GM21723 (cell line): ENCODE data around the gene MYL6.
"Not testable (repeated sequence)": the region's sequence is repeated elsewhere in the genome, so short reads cannot be mapped to it uniquely, and the experiment has no call there.

Experiments
- ATAC-seq: cut with Tn5 transposase; IDR thresholded peaks from one replicate; pipeline ENCODE4 v1.9.1; 2021; ENCODE audit warnings: mild to moderate bottlenecking, moderate library complexity; ENCODE audit not compliant: unreplicated experiment

The MYL6 gene

DNA sequence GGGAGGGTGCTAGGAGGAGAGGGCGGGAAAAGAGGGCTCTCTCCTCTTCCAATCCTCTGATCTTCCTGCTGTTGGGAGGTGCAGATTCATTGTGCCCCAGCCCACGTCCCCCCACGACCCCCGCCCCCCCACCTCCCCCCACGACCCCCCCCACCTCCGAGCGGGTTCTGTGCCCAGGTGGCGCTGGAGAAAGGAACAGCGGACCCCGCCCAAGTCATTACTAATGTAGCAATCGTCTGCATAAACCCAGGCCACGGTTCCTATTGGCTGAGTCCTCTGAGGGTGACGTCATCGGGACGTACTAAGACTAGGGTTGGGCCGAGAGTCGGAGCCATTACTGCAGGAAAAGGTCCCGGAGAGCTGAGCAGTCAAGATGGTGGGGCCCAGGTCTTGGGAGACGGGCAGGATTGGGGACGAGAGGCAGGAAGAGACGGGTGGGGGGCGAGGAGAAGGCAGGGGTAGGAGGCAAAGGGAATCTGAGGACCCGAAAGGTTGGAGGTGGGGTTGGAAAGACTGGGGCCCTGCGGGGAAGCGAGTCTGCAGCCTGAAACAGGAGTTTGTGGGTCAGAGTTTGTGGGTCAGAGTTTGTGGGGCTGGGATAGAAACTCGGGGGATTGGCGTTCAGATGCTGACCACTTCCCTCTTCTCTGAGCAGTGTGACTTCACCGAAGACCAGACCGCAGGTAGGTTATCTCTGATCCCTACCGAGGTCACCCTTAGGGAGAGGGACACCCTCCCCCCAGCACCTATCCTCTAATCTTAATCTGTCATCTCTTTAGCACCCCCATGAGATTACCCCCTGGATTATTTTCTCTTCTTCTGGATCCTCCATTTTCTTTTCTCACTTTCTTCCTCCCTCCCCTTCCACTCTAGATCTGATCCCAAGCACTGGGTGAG, at the start of gene MYL6:
TSS of gene MYL6 (plus strand) at position 331 of the 897 bp plus-strand sequence. CDS start at position 374, 43 bp downstream.
- ATAC-seq = peak; percentile 79

DNA sequence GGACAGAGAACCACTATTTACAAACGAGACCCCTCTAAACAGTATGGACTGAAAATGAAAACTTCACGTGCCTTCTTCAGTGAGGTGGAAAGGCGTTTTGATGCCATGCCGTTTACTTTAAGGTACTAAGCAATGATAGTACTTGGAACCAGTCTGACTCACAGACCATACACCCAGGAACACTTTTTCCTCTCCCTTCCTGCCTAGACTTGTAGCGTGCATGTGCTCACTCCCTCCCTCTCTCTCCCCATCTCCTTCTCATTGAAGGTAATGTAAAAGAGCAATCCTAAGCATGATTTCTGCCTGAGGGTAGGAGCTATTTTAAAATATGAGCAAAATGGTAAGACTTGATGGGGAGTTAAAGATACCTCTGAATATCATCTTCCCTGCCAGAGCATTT, 47.6 kb upstream of the MYL6 start:
- ATAC-seq = no peak

DNA sequence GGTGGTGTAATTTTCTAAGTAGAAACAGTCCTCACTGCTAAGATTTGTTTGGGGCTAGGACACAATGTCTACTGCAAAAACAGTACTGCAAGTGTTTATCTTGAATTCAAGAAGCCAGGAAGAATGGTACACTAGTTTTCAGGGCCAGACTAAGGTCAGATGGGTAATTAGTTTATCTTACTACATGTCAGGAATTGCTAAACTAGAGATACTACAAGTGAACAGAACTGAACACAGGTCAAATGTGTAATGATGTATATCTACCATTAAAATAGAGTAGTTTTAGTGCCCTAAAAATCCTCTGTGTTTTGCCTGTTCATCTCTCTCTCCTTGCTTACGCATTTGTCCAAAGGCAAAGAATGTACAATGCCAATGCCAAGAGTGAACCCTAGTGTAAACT, 44.1 kb upstream of the MYL6 start:
- ATAC-seq = no peak

DNA sequence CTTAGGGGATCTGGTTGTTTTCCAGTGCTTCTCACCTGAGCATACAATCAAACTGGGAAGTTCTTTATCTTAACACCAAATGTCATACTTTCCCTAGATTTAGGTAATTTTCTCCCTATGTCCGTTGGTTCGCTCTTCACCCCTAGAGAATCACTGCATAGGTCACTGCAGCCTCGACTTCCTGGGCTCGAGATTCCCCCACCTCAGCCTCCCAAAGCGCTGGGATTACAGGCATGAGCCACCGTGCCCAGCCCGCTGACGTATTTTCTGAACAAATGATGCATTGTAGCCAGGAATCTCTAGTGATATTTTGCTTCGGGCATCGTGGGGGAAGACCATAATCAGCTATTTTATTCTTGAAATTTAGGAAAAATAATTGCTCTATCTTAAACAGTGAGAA, 42.8 kb upstream of the MYL6 start:
- ATAC-seq = no peak

DNA sequence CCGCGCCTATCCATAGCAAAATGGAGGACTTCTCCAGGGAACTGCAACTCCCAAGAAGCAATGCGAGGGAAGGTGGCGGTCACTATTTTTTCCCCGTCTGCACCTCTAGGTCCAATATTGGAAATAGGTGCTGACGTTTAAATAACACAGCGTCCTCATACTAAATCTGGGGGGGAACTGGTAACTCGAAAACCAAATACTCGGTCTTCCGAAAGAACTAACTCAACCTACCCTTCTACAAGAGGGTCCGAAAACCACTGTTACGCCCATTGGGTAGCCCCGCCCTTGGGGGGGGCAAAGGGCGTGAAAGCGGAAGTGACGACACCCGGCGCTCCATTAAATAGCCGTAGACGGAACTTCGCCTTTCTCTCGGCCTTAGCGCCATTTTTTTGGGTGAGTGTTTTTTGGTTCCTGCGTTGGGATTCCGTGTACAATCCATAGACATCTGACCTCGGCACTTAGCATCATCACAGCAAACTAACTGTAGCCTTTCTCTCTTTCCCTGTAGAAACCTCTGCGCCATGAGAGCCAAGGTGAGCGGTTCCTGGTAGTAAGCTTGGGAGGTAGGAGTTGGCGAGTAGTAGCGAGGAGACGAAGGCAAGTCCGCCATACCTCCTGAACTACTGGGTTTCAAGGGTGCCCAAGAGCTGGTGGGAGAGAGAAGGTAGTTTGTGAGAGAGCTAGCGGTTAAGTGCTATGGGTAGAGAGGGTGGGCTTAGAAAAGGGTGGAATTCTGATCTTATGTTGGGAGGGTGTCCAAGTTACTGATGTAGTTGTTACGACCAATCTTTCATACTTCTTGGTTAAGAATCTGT, 41.7 kb upstream of the MYL6 start, which contains the start of gene RPL41:
TSS of gene RPL41 (plus strand) at position 367 of the 815 bp plus-strand sequence.
- peak; percentile 52 for ATAC-seq

DNA sequence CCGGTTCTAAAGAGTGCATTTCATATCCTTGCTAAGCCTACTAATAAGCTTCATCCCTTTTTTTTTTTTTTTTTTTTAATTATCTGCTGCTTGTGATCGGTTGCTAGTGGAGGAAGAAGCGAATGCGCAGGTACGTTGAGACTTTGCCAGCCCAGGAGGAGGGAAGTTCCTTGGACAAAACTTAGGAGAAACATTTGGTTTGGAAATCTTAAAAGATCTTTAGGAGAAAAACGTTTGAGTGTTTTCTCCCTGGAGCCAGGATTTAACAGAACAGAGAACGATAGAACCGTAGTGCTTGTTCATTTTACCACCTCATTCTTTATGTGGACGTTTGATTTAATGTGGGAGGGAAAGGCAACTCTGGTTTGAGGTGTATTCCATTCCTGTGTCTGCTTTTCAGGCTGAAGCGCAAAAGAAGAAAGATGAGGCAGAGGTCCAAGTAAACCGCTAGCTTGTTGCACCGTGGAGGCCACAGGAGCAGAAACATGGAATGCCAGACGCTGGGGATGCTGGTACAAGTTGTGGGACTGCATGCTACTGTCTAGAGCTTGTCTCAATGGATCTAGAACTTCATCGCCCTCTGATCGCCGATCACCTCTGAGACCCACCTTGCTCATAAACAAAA, 41.0 kb upstream of the MYL6 start:
- not testable (repeated sequence) for ATAC-seq

DNA sequence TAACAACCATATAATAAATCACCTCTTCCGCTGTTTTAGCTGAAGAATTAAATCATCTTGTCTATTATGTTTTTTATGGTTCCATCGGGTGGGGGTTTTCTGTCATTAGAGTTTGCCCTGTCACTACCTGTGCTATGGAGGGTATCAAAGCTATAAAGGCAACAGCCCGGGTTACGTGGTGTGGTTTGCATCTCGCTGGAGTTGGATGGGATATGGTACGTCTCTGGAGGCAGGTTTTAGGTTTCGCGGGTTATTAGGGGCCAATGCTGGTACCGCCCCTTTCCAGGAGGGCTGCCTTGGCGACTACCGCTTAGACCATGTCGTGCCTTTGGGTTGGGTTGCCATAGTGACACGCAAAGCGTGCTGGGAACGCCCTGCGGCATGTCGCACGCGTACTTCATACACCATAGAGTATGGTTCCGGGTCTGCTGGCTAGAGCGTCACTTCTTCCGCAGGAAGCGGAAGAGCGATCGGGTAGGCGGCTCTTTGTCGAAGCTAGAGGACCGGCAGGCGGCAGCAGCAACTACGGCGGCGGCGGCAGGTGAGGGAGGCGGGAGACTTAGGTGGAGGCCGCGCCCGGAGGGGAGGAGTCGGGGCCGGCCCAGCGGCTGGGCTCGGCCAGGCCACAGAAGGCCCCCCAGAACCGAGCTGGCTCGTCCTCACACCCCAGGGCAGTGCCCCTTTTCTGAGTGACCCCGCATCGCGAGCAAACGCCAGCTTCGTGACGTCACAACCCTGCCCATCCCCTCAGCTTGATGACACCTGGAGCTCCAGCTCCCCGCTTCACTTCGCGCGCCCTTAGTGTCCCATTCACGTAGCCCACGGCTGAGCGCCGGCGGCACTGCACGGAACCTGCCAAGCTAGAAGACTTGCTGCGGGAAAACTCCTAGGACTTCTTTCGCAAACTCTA, 40.1 kb upstream of the MYL6 start, which contains the start of gene ZC3H10:
TSS of gene ZC3H10 (plus strand) at position 489 of the 910 bp plus-strand sequence. CDS start 2,297 bp downstream, outside the sequence.
- peak; percentile 84 for ATAC-seq

DNA sequence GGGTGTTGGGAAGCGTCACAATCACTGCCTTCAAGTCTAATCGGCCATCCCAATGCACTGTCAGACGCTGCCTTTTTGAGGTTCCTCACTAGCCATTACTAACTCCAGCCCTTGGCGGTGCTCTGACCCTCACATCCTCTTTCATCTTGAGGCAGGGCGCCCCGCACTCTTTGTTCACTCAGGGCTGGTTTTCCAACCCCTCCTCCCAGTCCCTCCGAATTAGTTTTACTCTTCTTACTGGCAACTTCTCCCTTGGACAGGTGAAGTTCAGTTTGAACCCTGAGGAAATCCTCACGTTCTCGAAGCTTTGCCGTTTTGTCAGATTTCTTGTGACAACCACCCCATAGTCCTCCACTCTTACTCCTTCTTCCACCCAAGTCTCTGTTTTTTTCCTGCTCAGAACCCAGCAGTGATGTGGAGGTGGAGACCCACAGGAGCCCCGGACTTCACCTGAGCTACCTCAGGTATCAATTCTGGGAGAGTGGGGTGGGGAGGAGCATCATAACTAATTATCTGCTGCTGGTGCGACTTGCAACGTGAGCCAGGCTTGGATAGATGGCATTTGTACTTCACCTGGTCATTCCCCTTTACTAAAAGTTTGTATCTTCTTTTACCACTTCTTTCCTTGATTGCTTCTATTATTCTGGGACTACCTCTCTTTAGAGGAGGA, 39.3 kb upstream of the MYL6 start:
- peak; percentile 2 for ATAC-seq

DNA sequence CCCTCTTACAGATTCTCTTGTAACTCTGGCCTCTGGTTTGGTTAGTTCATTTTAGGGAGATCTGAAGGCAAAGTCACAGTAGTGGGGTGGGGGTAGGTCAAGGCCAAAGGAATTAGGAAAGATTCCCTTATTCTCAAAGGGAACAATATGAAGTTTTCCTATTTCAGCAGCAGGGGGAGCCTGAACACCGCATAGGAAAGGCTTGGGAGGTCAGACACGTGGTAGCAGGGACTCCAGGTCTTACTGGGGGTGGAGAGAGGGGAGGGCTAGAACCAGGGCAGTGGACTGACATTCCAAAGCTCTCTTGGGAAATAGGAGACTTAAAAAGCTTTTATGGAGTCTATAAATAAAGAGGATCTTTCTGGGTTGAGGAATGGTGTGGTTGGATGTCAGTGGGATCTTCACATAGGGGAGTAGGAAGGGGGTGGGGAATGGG, 38.8 kb upstream of the MYL6 start:
- ATAC-seq = no peak

DNA sequence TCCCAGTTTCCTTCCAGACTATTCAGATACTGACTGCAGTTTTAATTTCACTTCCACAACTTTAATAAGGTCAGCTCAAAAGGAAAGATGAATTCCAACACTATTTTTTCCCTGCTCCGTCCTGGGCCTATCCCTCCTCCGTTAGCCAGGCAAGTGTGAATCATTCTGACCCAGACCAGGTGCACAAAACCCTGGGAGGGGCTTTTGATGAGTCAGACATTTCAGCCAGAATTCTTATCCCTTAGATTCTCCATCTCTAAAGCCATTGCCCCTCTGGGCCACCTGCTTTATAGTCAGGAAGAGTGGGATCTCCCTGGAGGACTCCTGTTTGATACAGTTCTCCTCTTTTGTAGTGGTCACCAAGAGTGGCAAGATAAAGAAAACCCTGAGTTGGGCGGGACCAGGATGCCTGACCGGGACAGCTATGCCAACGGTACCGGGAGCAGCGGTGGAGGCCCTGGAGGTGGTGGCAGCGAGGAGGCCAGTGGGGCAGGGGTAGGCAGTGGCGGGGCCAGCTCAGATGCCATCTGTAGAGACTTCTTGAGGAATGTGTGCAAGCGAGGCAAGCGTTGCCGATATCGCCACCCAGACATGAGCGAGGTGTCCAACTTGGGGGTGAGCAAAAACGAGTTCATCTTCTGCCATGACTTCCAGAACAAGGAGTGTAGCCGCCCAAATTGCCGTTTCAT, 37.9 kb upstream of the MYL6 start:
- no peak for ATAC-seq

DNA sequence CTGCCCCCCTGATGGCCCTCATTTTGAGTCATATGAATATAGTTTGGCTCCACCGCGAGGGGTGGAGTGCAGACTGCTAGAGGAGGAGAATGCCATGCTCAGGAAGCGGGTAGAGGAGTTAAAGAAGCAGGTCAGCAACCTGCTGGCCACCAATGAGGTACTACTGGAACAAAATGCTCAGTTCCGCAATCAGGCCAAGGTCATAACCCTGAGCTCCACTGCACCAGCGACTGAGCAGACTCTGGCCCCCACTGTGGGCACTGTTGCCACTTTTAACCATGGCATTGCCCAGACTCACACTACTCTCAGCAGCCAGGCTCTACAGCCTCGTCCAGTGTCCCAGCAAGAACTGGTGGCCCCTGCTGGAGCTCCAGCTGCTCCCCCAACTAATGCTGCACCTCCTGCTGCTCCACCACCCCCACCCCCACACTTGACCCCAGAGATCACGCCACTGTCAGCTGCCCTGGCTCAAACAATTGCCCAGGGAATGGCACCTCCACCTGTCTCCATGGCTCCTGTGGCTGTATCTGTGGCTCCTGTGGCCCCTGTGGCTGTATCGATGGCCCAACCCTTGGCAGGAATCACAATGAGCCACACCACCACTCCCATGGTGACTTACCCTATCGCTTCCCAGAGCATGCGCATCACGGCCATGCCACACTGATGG, 36.8 kb upstream of the MYL6 start:
- no peak for ATAC-seq

DNA sequence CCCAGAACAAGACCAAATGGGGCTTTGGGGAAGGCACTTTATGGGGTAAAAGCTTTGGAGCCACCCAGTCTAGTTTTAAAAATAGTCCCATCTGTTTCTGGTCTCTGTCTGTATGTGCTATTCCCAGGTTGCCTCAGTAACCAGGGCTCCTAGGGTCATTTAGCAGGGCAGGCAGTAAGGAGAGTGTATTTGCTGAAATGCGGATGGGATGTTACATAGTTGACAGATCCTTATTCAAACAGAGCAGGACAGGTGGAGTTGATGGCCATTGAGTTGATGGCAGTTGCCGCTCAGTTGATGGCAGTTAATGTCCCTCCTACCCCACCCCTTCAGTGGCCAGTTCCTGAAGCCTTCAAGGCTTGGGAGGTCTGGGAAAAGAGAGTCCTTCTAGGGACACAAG, 35.5 kb upstream of the MYL6 start:
- no peak for ATAC-seq

DNA sequence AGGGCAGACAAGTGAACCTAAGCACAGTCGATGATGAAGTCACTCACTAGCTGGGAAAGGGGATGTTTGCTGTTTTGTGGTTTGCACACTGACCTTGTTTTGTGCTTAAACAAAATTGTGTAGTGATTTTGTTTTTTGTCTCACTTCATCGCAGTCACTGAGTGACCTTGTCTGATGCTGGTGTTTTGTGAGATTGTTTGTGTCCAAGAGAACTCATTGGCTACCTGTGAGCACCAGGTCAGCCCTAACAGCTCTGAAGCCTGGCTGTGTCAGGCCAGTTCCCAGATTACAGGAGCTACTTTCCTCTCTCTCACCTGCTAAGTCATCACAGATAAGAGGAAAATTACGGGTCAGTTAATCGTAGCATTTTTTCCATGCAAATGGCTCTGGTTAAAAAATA, 34.0 kb upstream of the MYL6 start:
- no peak for ATAC-seq

DNA sequence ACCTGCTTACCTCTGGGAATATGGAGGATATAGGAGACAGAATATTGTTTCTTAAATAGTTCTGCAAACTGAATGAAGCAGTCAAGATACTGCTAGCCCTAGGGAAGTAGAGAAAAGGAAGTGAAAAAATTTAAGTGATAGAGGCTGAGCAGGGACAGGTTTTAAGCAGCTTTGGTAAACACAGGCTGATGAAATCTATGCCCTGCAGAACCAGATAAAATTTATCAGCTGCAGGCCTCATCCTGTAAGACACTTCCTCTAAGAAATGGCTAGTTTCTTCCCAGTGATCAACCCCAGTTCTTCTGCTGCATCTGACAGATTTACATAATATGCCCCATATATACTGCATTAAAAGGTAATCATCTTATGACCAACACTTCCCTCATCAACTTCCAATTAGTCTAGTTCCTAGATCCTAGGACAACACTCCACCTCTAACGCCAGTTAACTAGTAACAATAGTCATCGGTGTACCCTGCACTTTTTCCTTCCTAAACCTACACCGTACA, 31.4 kb upstream of the MYL6 start:
- ATAC-seq = no peak

DNA sequence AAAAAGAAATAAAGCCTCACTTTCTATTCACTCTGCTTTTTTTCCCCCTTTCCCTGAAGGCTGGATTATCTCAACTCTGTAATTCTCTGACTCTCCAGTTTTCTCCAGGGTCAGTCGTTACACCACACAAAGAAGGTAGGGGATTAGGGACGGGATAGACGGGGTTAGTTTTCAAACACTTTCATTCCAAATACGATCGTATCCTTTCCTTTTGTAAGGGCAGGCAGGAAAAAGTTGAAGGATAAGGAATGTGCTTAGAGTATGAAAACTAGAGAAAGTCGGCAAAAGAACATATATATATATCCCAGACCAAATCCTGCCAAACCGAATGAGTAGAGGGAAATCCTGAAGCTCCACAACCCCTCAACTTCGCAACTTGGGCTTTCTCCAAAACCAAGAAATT, 30.7 kb upstream of the MYL6 start:
- ATAC-seq = no peak

DNA sequence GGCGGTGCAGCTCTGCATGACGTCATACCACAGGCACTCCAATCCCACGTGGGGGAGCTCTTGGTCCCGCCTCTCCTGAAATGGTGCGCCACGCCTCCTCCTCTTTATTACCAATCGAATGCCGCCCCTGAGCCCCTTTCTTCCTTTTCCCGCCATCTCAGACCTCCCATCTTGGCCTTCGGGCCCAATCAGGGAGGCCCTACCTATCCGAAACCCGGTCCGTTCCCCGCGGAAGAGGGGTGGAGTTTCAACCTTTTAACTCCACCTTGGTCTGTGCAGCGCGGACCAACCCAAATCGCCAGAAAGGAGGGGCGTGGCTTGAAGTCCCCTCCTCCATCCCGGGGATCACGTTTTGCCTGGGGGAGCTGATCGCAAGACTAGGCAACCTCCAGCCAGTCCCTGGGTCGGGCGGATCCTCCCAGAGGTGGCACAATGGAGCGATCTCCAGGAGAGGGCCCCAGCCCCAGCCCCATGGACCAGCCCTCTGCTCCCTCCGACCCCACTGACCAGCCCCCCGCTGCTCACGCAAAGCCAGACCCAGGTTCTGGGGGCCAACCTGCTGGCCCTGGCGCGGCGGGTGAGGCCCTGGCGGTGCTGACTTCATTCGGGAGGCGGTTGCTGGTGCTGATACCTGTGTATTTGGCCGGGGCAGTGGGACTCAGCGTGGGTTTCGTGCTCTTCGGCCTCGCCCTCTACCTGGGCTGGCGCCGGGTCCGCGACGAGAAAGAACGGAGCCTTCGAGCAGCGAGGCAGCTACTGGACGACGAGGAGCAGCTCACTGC, 30.1 kb upstream of the MYL6 start, which contains the start of gene ESYT1:
TSS of gene ESYT1 (plus strand) at position 380 of the 782 bp plus-strand sequence. CDS start at position 433, 53 bp downstream.
- ATAC-seq = peak; percentile 87

DNA sequence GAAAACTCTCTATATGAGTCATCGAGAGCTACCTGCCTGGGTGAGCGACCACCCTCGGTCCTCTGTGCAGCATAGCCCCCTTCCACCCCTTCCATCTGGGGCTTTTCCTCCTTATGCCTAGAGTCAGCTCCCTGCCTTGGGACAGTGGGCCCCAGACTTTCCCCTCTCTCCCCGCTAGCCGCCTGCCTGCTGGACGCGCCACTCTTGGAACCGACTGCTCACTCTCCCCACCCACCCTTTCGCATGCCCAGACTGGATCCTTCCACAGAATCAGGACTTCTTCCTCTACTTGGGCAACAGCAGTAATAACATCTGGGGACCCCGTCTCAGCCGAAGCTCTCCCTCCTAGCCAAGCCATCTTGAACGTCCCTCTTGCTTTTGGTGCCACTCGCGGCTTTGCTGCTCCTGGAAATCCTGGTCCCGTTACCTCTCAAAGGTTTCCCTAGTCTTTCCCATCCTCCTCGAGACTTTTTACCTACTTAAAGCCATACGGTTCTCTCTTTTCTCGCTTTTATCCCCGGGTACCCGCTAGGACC, 29.4 kb upstream of the MYL6 start:
- ATAC-seq = no peak
